GM12878 (cell line): ENCODE measurements around the gene TXLNB. TPM values are rescaled to one million over a fixed set of nuclear protein-coding genes. Genes with fewer than 3 reads are reported as not detected.

ENCODE experiments used
- BHLHE40 ChIP-seq, 2 experiments: fragments of 450-650 bp in 1 of 2; IDR thresholded peaks; 2 replicates each; pipeline ENCODE4 v1.6.1; 2011 to 2017; ENCODE audit warnings: low read depth in 2 of 2, borderline replicate concordance in 1 of 2, improper control_type of control experiment in 1 of 2, low read length in 1 of 2, mild to moderate bottlenecking in 1 of 2
- BRCA1 ChIP-seq: IDR thresholded peaks from 2 replicates; pipeline ENCODE4 v1.6.1; 2011; ENCODE audit warnings: low read depth, low read length, improper control_type of control experiment
- IRF4 ChIP-seq: IDR thresholded peaks from 2 replicates; pipeline ENCODE4 v1.6.1; 2011; ENCODE audit warnings: low read depth, low read length
- NBN ChIP-seq: fragments of 450-650 bp; IDR thresholded peaks from 2 replicates; pipeline ENCODE4 v1.6.1; 2016
- NFYB ChIP-seq: IDR thresholded peaks from 2 replicates; pipeline ENCODE4 v1.6.1; 2011; ENCODE audit warnings: low read depth, mild to moderate bottlenecking, low read length, improper control_type of control experiment, moderate library complexity; ENCODE audit not compliant: insufficient read depth
- PAX5 ChIP-seq: IDR thresholded peaks from 2 replicates; pipeline ENCODE4 v1.6.1; 2011; ENCODE audit warnings: low read depth, low read length, borderline replicate concordance
- PAX8 ChIP-seq: fragments of 450-650 bp; IDR thresholded peaks from 2 replicates; pipeline ENCODE4 v1.6.1; 2017; ENCODE audit warnings: mild to moderate bottlenecking, moderate library complexity
- POLR2AphosphoS2 ChIP-seq: IDR thresholded peaks from 2 replicates; pipeline ENCODE4 v1.6.1; 2011; ENCODE audit warnings: low read depth, mild to moderate bottlenecking, low read length, improper control_type of control experiment, moderate library complexity
- RAD21 ChIP-seq: IDR thresholded peaks from 2 replicates; pipeline ENCODE4 v1.6.1; 2011; ENCODE audit warnings: mild to moderate bottlenecking, low read depth, low read length, moderate library complexity; ENCODE audit not compliant: insufficient read depth
- RUNX3 ChIP-seq: IDR thresholded peaks from 2 replicates; pipeline ENCODE4 v1.6.1; 2012; ENCODE audit warnings: low read length, inconsistent platforms
- SMAD1 ChIP-seq: fragments of 450-650 bp; IDR thresholded peaks from 2 replicates; pipeline ENCODE4 v1.6.1; 2018; ENCODE audit warnings: mild to moderate bottlenecking, low read depth; ENCODE audit not compliant: partially characterized antibody
- SREBF1 ChIP-seq: IDR thresholded peaks from 2 replicates; pipeline ENCODE4 v1.6.1; 2012; ENCODE audit warnings: mild to moderate bottlenecking, low read length
- SUZ12 ChIP-seq: fragments of 200-600 bp; sonication (generic); IDR thresholded peaks from one replicate; pipeline ENCODE4 v1.6.1; 2018; ENCODE audit warnings: antibody characterized with exemption, mild to moderate bottlenecking; ENCODE audit not compliant: unreplicated experiment
- TAF1 ChIP-seq: IDR thresholded peaks from 2 replicates; pipeline ENCODE4 v1.6.1; 2011; ENCODE audit warnings: mild to moderate bottlenecking, low read depth, low read length, borderline replicate concordance
- TARDBP ChIP-seq: IDR thresholded peaks from 2 replicates; pipeline ENCODE4 v1.6.1; 2016; ENCODE audit warnings: borderline replicate concordance
- TCF7 ChIP-seq: IDR thresholded peaks from 2 replicates; pipeline ENCODE4 v1.6.1; 2014; ENCODE audit warnings: antibody characterized with exemption, borderline replicate concordance
- ZNF217 ChIP-seq: fragments of 450-650 bp; IDR thresholded peaks from 2 replicates; pipeline ENCODE4 v1.6.1; 2017; ENCODE audit warnings: antibody characterized with exemption, mild to moderate bottlenecking
- ZNF24 ChIP-seq: fragments of 450-650 bp; IDR thresholded peaks from 2 replicates; pipeline ENCODE4 v1.6.1; 2017; ENCODE audit warnings: antibody characterized with exemption, mild to moderate bottlenecking
- ZNF622 ChIP-seq: fragments of 450-650 bp; IDR thresholded peaks from 2 replicates; pipeline ENCODE4 v1.6.1; 2017; ENCODE audit warnings: mild to moderate bottlenecking, inconsistent platforms
- ZSCAN29 ChIP-seq: fragments of 450-650 bp; IDR thresholded peaks from 2 replicates; pipeline ENCODE4 v1.6.1; 2017; ENCODE audit warnings: mild to moderate bottlenecking, moderate library complexity
- polyA plus RNA-seq, 11 experiments: library from polyadenylated mRNA; depleted of rRNA in 4 of 11; unstranded in 6 of 11; stranded (reverse) in 5 of 11; fragments of >200 nt; fragmentation: Nextera tagmentation in 4 of 11; fragmentation: Illumina TruSeq in 1 of 11; extraction: Ambion mirVana in 4 of 11; extraction: Trizol in 1 of 11; gene quantifications; 1 replicate in 1 of 11; 2 replicates in 10 of 11; pipeline versions ENCODE4 v1.2.1 to v1.2.3, GENCODE V29; 2011 to 2016; ENCODE audit warnings: inconsistent platforms in 2 of 11, missing spikeins in 2 of 11, low read depth in 1 of 11
- total RNA-seq, 4 experiments: library from RNA; depleted of rRNA in 3 of 4; stranded (reverse); fragments of >200 nt in 3 of 4; fragmentation: Illumina TruSeq in 1 of 4; extraction: Trizol in 1 of 4; gene quantifications; 2 replicates each; pipeline versions ENCODE4 v1.2.1 to v1.2.3, GENCODE V29; 2013 to 2021
- TF ChIP-seq, protein P1 (sequence below): IDR thresholded peaks from 2 replicates; pipeline ENCODE4 v1.6.1; 2012; ENCODE audit warnings: mild to moderate bottlenecking, low read depth, low read length
- TF ChIP-seq, protein P2 (sequence below): fragments of 450-650 bp; IDR thresholded peaks from 2 replicates; pipeline ENCODE4 v1.6.1; 2014; ENCODE audit warnings: mild to moderate bottlenecking
- TF ChIP-seq, protein P3 (sequence below): IDR thresholded peaks from 2 replicates; pipeline ENCODE4 v1.6.1; 2012; ENCODE audit warnings: low read depth, low read length, improper control_type of control experiment
- TF ChIP-seq, protein P4 (sequence below): IDR thresholded peaks from 2 replicates; pipeline ENCODE4 v1.6.1; 2012; ENCODE audit warnings: low read depth, low read length, improper control_type of control experiment
- TF ChIP-seq, protein P5 (sequence below), 3 experiments: IDR thresholded peaks in 2 of 3; conservative IDR thresholded peaks in 1 of 3; 2 replicates each; pipeline ENCODE4 v1.5.1; 2011; ENCODE audit warnings: low read depth in 3 of 3, low read length in 3 of 3, mild to moderate bottlenecking in 3 of 3, control low read depth in 2 of 3, moderate library complexity in 2 of 3, inconsistent platforms in 1 of 3, mixed read lengths in 1 of 3; ENCODE audit not compliant: control insufficient read depth in 2 of 3, insufficient read depth in 1 of 3; ENCODE audit errors: extremely low read depth in 1 of 3

Gene TXLNB
- total and polyA plus RNA-seq, 10 of the 15 experiments (the other 5 are each of a cell fraction or from before 2014, with no cell fraction given), result 0.07 to 1.3 (median 0.22) TPM; not detected in 1

DNA sequence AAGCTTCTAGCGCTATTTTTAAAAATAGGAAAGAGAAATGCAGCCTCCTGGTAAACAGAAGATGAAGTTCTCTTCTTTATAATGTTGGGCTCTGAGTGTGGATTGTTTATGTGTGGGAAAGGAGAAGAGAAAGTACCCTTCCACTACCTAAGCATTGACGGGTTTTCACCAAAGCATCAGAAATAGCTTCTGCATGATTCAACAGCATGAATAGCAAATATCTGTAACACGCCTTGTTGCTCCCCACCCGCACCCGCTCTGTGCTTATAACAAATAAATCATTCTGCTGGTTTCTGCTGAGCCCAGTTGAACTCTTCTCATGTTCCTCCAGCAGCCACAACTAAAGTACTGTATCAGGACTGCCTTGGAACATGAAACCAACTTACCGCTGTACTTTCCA is 20.7 kb downstream of the TXLNB start (continued):
- TF ChIP-seq TAF1 (no peak), NBN (no peak; the same call in 1 of the 2 replicates), NFYB (no peak), ZNF24 (no peak), ZNF622 (no peak), RUNX3 (peak; percentile 38; the same call in 1 of the 2 replicates), BRCA1 (no peak), TCF7 (no peak), PAX8 (no peak), ZNF217 (no peak), IRF4 (no peak), BHLHE40 (IDR thresholded peaks at IDR 0.05; ENCODE audit: borderline replicate concordance in 1 of 2, low read depth in 2 of 2, low read length in 1 of 2) (peak in 1 of 2 experiments; percentile 6; a peak in 1 of 4 replicates), TARDBP (no peak), SREBF1 (no peak), POLR2AphosphoS2 (no peak), SUZ12 (no peak), RAD21 (no peak), PAX5 (no peak), ZSCAN29 (no peak), SMAD1 (no peak)
- TF ChIP-seq, protein P1, sequence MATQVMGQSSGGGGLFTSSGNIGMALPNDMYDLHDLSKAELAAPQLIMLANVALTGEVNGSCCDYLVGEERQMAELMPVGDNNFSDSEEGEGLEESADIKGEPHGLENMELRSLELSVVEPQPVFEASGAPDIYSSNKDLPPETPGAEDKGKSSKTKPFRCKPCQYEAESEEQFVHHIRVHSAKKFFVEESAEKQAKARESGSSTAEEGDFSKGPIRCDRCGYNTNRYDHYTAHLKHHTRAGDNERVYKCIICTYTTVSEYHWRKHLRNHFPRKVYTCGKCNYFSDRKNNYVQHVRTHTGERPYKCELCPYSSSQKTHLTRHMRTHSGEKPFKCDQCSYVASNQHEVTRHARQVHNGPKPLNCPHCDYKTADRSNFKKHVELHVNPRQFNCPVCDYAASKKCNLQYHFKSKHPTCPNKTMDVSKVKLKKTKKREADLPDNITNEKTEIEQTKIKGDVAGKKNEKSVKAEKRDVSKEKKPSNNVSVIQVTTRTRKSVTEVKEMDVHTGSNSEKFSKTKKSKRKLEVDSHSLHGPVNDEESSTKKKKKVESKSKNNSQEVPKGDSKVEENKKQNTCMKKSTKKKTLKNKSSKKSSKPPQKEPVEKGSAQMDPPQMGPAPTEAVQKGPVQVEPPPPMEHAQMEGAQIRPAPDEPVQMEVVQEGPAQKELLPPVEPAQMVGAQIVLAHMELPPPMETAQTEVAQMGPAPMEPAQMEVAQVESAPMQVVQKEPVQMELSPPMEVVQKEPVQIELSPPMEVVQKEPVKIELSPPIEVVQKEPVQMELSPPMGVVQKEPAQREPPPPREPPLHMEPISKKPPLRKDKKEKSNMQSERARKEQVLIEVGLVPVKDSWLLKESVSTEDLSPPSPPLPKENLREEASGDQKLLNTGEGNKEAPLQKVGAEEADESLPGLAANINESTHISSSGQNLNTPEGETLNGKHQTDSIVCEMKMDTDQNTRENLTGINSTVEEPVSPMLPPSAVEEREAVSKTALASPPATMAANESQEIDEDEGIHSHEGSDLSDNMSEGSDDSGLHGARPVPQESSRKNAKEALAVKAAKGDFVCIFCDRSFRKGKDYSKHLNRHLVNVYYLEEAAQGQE, result no peak
- TF ChIP-seq, protein P2, sequence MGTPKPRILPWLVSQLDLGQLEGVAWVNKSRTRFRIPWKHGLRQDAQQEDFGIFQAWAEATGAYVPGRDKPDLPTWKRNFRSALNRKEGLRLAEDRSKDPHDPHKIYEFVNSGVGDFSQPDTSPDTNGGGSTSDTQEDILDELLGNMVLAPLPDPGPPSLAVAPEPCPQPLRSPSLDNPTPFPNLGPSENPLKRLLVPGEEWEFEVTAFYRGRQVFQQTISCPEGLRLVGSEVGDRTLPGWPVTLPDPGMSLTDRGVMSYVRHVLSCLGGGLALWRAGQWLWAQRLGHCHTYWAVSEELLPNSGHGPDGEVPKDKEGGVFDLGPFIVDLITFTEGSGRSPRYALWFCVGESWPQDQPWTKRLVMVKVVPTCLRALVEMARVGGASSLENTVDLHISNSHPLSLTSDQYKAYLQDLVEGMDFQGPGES, result no peak
- TF ChIP-seq, protein P3, sequence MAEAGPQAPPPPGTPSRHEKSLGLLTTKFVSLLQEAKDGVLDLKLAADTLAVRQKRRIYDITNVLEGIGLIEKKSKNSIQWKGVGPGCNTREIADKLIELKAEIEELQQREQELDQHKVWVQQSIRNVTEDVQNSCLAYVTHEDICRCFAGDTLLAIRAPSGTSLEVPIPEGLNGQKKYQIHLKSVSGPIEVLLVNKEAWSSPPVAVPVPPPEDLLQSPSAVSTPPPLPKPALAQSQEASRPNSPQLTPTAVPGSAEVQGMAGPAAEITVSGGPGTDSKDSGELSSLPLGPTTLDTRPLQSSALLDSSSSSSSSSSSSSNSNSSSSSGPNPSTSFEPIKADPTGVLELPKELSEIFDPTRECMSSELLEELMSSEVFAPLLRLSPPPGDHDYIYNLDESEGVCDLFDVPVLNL, result no peak
- TF ChIP-seq, protein P4, sequence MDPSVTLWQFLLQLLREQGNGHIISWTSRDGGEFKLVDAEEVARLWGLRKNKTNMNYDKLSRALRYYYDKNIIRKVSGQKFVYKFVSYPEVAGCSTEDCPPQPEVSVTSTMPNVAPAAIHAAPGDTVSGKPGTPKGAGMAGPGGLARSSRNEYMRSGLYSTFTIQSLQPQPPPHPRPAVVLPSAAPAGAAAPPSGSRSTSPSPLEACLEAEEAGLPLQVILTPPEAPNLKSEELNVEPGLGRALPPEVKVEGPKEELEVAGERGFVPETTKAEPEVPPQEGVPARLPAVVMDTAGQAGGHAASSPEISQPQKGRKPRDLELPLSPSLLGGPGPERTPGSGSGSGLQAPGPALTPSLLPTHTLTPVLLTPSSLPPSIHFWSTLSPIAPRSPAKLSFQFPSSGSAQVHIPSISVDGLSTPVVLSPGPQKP, result no peak
- TF ChIP-seq, protein P5, sequence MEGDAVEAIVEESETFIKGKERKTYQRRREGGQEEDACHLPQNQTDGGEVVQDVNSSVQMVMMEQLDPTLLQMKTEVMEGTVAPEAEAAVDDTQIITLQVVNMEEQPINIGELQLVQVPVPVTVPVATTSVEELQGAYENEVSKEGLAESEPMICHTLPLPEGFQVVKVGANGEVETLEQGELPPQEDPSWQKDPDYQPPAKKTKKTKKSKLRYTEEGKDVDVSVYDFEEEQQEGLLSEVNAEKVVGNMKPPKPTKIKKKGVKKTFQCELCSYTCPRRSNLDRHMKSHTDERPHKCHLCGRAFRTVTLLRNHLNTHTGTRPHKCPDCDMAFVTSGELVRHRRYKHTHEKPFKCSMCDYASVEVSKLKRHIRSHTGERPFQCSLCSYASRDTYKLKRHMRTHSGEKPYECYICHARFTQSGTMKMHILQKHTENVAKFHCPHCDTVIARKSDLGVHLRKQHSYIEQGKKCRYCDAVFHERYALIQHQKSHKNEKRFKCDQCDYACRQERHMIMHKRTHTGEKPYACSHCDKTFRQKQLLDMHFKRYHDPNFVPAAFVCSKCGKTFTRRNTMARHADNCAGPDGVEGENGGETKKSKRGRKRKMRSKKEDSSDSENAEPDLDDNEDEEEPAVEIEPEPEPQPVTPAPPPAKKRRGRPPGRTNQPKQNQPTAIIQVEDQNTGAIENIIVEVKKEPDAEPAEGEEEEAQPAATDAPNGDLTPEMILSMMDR (IDR thresholded peaks at IDR 0.05 in 2 of 3, conservative IDR thresholded peaks at IDR 0.05 in 1 of 3; ENCODE audit: control insufficient read depth in 2 of 3, extremely low read depth in 1 of 3, insufficient read depth in 1 of 3, low read depth in 3 of 3, low read length in 3 of 3), result no peak
